ENCODE data around the gene FAM53B.

Gene FAM53B

GRCh38 chr10:124671486-124672075 is 72.6 kb downstream of the FAM53B start:
- no peak overlapping the region for H3K4me3 ChIP-seq
- no peak for DNase-seq (ENCODE audit: low spot score)
- no peak for TF ChIP-seq CTCF (IDR thresholded peaks at IDR 0.05)
- peak overlapping the region in 1 of 2 donors; percentile 62 for H3K27ac ChIP-seq

GRCh38 chr10:124670849-124671248 is 73.3 kb downstream of the FAM53B start:
- Histone ChIP-seq H3K4me3 (no peak overlapping the region), H3K27ac (peak overlapping the region in 1 of 2 donors; percentile 50)
- no peak for DNase-seq (ENCODE audit: low spot score)
- TF ChIP-seq CTCF (IDR thresholded peaks at IDR 0.05), result no peak

- DNase-seq (ENCODE audit: low spot score), result no peak
- Histone ChIP-seq H3K4me3 (no peak overlapping the region), H3K27ac (peak overlapping the region in 1 of 2 donors; percentile 5)
- no peak for TF ChIP-seq CTCF (IDR thresholded peaks at IDR 0.05)
Observed at GRCh38 chr10:124669824-124670654, 74.1 kb downstream of the FAM53B start.

- Histone ChIP-seq H3K27ac (peak overlapping the region in 1 of 2 donors; percentile 32), H3K4me3 (no peak overlapping the region)
- TF ChIP-seq CTCF (IDR thresholded peaks at IDR 0.05), result no peak
- no peak for DNase-seq (ENCODE audit: low spot score)
Observed at GRCh38 chr10:124669141-124669823, 74.9 kb downstream of the FAM53B start.

GRCh38 chr10:124668517-124669051 is 75.6 kb downstream of the FAM53B start:
- Histone ChIP-seq H3K27ac (peak overlapping the region in 1 of 2 donors; percentile 32), H3K4me3 (no peak overlapping the region)
- DNase-seq (ENCODE audit: low spot score), result no peak
- TF ChIP-seq CTCF (IDR thresholded peaks at IDR 0.05), result no peak

- TF ChIP-seq CTCF (IDR thresholded peaks at IDR 0.05), result no peak
- H3K4me3 ChIP-seq, result no peak overlapping the region
- no peak for DNase-seq (ENCODE audit: low spot score)
- H3K27ac ChIP-seq, result peak overlapping the region in 1 of 2 donors; percentile 32
Observed at GRCh38 chr10:124667425-124668345, 76.5 kb downstream of the FAM53B start.
